SH-SY5Y (cell line): ENCODE data around the gene CXCL10.

Source experiments
- GATA2 ChIP-seq: IDR thresholded peaks from 2 replicates; pipeline ENCODE4 v1.6.1; 2011; ENCODE audit warnings: mild to moderate bottlenecking, low read depth, low read length
- GATA3 ChIP-seq: IDR thresholded peaks from 2 replicates; pipeline ENCODE4 v1.6.1; 2011; ENCODE audit warnings: low read depth, mild to moderate bottlenecking, low read length, moderate library complexity

DNA sequence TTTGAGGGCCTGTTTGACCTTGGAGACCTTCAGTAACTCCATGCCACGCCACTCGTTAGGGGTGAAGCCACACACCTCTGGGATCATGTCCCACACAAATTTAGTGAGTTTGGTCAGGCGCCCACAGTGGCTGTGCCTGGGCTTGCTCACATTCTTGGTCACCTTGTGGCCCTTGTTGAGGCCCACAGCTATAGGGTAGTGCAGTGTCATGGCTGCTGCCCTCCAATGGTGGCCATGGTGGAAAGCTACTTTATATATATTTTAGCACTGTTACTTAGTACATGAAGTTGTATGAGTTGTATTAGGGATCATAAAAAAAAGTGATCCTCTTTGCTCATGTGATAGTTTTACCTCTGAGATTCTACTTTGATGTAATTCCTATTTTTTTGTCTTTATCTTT lies 13.6 kb upstream of the CXCL10 start:
- TF ChIP-seq GATA2 (no peak), GATA3 (no peak)
